OCI-LY7 (cell line): ENCODE data around the gene RBM22. TPM values are rescaled to one million over a fixed set of nuclear protein-coding genes. Genes with fewer than 3 reads are reported as not detected.

Experiments used
- BruUV-seq: library from RNA; stranded (reverse); fragments of 400-500 nt; replicated peaks from 2 replicates; lab custom pipeline; 2021; lab: Mats Ljungman, UMichigan
- CTCF ChIA-PET: fragments of 300-600 bp; sonication (Branson Sonifier 250); formaldehyde crosslinking; loops from one replicate; lab custom pipeline; 2022; ENCODE audit warnings: antibody characterized with exemption; ENCODE audit not compliant: unreplicated experiment; lab: Charles Lee
- POLR2A ChIA-PET: fragments of 300-600 bp; sonication (Branson Sonifier 250); formaldehyde crosslinking; loops from one replicate; lab custom pipeline; 2022; ENCODE audit warnings: antibody characterized with exemption; lab: Charles Lee
- DNase-seq: peaks from one replicate; pipeline ENCODE4 v3.0.0-alpha.2; 2015; ENCODE audit warnings: low spot score
- H2AFZ ChIP-seq: fragments of 200-600 bp; sonication (generic), shearing (Covaris generic); 2 replicates; pipeline ENCODE4 v1.6.1; 2014; ENCODE audit warnings: mild to moderate bottlenecking, antibody characterized with exemption, low read length, moderate library complexity
- H3K27ac ChIP-seq: fragments of 200-600 bp; sonication (generic); 2 replicates; pipeline ENCODE4 v1.5.1; 2014; ENCODE audit warnings: mixed run types, low read depth, mild to moderate bottlenecking, moderate library complexity, low read length, inconsistent platforms; ENCODE audit not compliant: poor library complexity, severe bottlenecking
- H3K36me3 ChIP-seq: fragments of 200-600 bp; sonication (generic); 2 replicates; pipeline ENCODE4 v1.6.1; 2014; ENCODE audit warnings: mild to moderate bottlenecking, antibody characterized with exemption, low read length, moderate library complexity, mixed read lengths; ENCODE audit not compliant: insufficient read depth
- H3K4me1 ChIP-seq: fragments of 200-600 bp; sonication (generic); 2 replicates; pipeline ENCODE4 v1.5.1; 2014; ENCODE audit warnings: mild to moderate bottlenecking, low read length; ENCODE audit not compliant: insufficient read depth, poor library complexity, severe bottlenecking
- H3K4me2 ChIP-seq: fragments of 200-600 bp; sonication (generic); 2 replicates; pipeline ENCODE4 v1.6.1; 2014; ENCODE audit warnings: mild to moderate bottlenecking, low read length
- H3K4me3 ChIP-seq: fragments of 200-600 bp; sonication (generic); 2 replicates; pipeline ENCODE4 v1.5.1; 2014; ENCODE audit warnings: mild to moderate bottlenecking, low read depth, low read length; ENCODE audit not compliant: poor library complexity, severe bottlenecking
- H3K79me2 ChIP-seq: fragments of 200-600 bp; sonication (generic); 2 replicates; pipeline ENCODE4 v1.6.1; 2016; ENCODE audit warnings: low read depth, mild to moderate bottlenecking, low read length, moderate library complexity, mixed read lengths; ENCODE audit not compliant: insufficient read depth
- H3K9me2 ChIP-seq: fragments of 200-600 bp; sonication (generic); 2 replicates; pipeline ENCODE4 v1.6.1; 2016; ENCODE audit warnings: mild to moderate bottlenecking, low read length, mixed read lengths; ENCODE audit not compliant: insufficient read depth
- H3K9me3 ChIP-seq: fragments of 200-600 bp; sonication (generic); 2 replicates; pipeline ENCODE4 v1.6.1; 2014; ENCODE audit warnings: mild to moderate bottlenecking, mixed run types, low read length, mixed read lengths
- H4K20me1 ChIP-seq: fragments of 200-600 bp; sonication (generic); 2 replicates; pipeline ENCODE4 v1.6.1; 2014; ENCODE audit warnings: mild to moderate bottlenecking, antibody characterized with exemption, low read length, moderate library complexity, mixed read lengths; ENCODE audit not compliant: insufficient read depth
- CTCF ChIP-seq: fragments of 200-600 bp; sonication (generic); conservative IDR thresholded peaks from 2 replicates; pipeline ENCODE4 v1.5.1; 2014; ENCODE audit warnings: mild to moderate bottlenecking, antibody characterized with exemption, low read length, moderate library complexity, mixed read lengths
- EZH2phosphoT487 ChIP-seq: fragments of 200-600 bp; sonication (generic); IDR thresholded peaks from 2 replicates; pipeline ENCODE4 v1.6.1; 2018; ENCODE audit warnings: low read depth, borderline replicate concordance, mild to moderate bottlenecking, mixed run types, antibody characterized with exemption, low read length, moderate library complexity, mixed read lengths
- intact Hi-C: fragments of 100-400 bp; cut with micrococcal nuclease; formaldehyde crosslinking; loops from one replicate; pipeline ENCODE4 v1.10.0; 2022; ENCODE audit not compliant: unreplicated experiment
- total RNA-seq, 2 experiments: library from RNA; depleted of rRNA in 1 of 2; stranded (reverse); fragments of >200 nt in 1 of 2; shearing (Covaris generic) in 1 of 2; gene quantifications; 2 replicates each; pipeline ENCODE4 v1.2.3, GENCODE V29; 2014 to 2022

RBM22 gene
- total RNA-seq, 2 experiments from 2014 or later = 45.6 to 46.7 TPM

DNA sequence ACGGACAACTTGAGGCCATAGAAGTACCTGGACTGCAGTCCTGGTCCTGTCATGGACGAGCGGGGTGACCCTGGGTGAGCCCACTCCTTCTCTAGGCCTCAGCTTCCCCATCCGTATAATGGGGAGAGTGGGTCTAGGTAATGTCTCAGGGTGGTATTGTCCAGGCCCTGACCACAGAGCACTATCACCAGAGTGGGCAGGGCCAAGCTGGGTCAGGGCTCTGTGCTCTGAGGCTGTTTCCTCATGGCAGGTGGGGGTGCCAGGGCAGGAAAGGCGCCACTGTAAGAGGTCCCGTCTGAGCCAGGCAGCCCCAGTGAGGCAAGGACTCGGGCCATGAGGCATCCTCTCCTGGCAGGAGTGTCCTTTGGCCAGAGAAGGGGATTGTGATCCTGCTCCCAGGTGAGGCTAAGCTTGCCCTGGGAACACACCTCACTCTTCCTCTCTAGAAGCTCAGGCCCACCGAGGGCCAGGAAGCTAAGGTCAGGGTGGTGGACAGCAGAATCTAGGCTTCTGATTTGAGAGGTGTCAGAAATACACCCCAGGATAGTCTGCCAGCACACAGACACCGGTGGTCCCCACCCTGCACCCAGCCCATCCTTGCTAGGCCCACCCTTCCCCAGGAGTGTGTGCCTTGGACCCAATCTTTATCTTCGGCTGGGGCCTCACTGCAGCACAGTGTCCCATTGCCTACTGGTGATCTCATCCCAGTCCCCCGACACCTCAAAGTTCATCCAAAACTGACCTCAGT is 41.3 kb downstream of the RBM22 start:
- Histone ChIP-seq H3K9me2 (no peaks in the 10 kb centered on the region), H3K4me1 (peaks cover 11% of the 10 kb centered on the region), H3K79me2 (no peaks in the 10 kb centered on the region), H3K9me3 (no peaks in the 10 kb centered on the region), H3K4me2 (no peak overlapping the region), H2AFZ (no peak overlapping the region), H3K4me3 (no peak overlapping the region), H3K27ac (no peak overlapping the region), H3K36me3 (no peaks in the 10 kb centered on the region), H4K20me1 (no peaks in the 10 kb centered on the region)
- no TSS peak for BruUV-seq
- POLR2A ChIA-PET = interaction anchor here (1.1 kb wide), 1 partner anchor 31 kb away, joined by 3 read pairs; no protein-coding TSS in a partner anchor
- no peak for DNase-seq
- CTCF ChIA-PET = no interaction called here
- no peak for TF ChIP-seq CTCF
- TF ChIP-seq EZH2phosphoT487 = no peak
- intact Hi-C loops = no loop called here

DNA sequence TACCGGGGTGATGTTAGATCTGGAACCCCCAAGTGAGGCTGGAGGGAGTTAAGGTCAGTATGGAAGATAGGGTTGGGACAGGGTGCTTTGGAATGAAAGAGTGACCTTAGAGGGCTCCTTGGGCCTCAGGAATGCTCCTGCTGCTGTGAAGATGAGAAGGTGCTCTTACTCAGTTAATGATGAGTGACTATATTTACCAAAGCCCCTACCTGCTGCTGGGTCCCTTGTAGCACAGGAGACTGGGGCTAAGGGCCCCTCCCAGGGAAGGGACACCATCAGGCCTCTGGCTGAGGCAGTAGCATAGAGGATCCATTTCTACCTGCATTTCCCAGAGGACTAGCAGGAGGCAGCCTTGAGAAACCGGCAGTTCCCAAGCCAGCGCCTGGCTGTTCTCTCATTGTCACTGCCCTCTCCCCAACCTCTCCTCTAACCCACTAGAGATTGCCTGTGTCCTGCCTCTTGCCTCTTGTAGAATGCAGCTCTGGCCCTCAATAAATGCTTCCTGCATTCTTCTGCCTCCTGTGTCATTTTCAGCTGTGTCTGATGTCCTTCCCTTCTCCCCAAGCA is 42.1 kb downstream of the RBM22 start:
- no peak overlapping the region for H3K4me3 ChIP-seq
- TF ChIP-seq CTCF (no peak), EZH2phosphoT487 (no peak)
- intact Hi-C loops = no loop called here
- peaks cover 11% of the 10 kb centered on the region for H3K4me1 ChIP-seq
- DNase-seq = no peak
- no peaks in the 10 kb centered on the region for H3K9me2 ChIP-seq
- no peaks in the 10 kb centered on the region for H3K79me2 ChIP-seq
- no peaks in the 10 kb centered on the region for H3K9me3 ChIP-seq
- no peak overlapping the region for H2AFZ ChIP-seq
- H3K36me3 ChIP-seq = no peaks in the 10 kb centered on the region
- H4K20me1 ChIP-seq = no peaks in the 10 kb centered on the region
- no peak overlapping the region for H3K4me2 ChIP-seq
- ChIA-PET CTCF (no interaction called here), POLR2A (interaction anchor here (0.5 to 1.6 kb wide), 3 partner anchors 25 to 101 kb away, joined by 3 to 6 read pairs (median 5); no protein-coding TSS in a partner anchor)
- no TSS peak for BruUV-seq
- H3K27ac ChIP-seq = no peak overlapping the region

- Histone ChIP-seq H2AFZ (no peak overlapping the region), H3K4me3 (no peak overlapping the region), H3K9me3 (no peaks in the 10 kb centered on the region), H3K27ac (no peak overlapping the region), H3K4me1 (peaks cover 11% of the 10 kb centered on the region), H3K4me2 (no peak overlapping the region), H4K20me1 (no peaks in the 10 kb centered on the region), H3K36me3 (no peaks in the 10 kb centered on the region), H3K79me2 (no peaks in the 10 kb centered on the region), H3K9me2 (no peaks in the 10 kb centered on the region)
- DNase-seq = no peak
- ChIA-PET CTCF (interaction anchor here (1.1 kb wide), 1 partner anchor 99 kb away, joined by 3 read pairs; no protein-coding TSS in a partner anchor), POLR2A (interaction anchor here (1.6 kb wide), 1 partner anchor 101 kb away, joined by 6 read pairs; no protein-coding TSS in a partner anchor)
- intact Hi-C loops = no loop called here
- TF ChIP-seq EZH2phosphoT487 = no peak
- BruUV-seq = no TSS peak
Measured at GRCh38 chr5:150658121-150658520, 42.7 kb downstream of the RBM22 start.
